Measurements from ENCODE around the gene MYO1D. TPM values are rescaled to one million over a fixed set of nuclear protein-coding genes. Genes with fewer than 3 reads are reported as not detected.
A peak's percentile ranks its signal among the peaks of the same experiment; 100 is the strongest.

MYO1D gene
- total and polyA plus RNA-seq, 4 donors, result 4.5 to 22.9 (median 13.3) TPM

DNA sequence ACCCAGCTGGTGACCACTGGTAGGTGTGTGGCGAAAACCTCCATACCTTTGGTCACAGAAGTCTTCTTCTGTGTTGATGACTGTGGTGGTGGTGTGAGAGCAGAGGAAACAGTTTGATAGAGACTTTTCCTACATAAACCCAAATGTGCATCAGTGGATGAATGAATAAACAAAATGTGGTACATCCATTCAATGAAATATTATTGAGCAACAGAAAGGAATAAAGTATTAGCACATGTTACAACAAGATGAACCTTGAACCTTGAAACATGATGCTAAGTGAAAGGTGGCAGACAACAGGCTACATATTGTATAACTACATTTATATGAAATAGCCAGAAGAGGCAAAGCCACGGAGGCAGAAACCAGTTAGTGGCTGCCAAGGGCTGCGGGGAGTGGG, 374.9 kb downstream of the MYO1D start:
- H3K36me3 ChIP-seq (ENCODE audit: control insufficient read depth in 4 of 4, insufficient read depth in 3 of 4, low read depth in 1 of 4, low read length in 3 of 4), result no peaks in the 10 kb centered on the region
- no peak overlapping the region for H3K9ac ChIP-seq (ENCODE audit: low read depth in 1 of 2, low read length in 2 of 2)
- H3K27ac ChIP-seq (ENCODE audit: low read depth in 1 of 2, low read length in 2 of 2), result no peak overlapping the region
- H3K27me3 ChIP-seq (ENCODE audit: control insufficient read depth in 4 of 4, insufficient read depth in 4 of 4, low read length in 3 of 4), result no peaks in the 10 kb centered on the region
- TF ChIP-seq, protein P1, sequence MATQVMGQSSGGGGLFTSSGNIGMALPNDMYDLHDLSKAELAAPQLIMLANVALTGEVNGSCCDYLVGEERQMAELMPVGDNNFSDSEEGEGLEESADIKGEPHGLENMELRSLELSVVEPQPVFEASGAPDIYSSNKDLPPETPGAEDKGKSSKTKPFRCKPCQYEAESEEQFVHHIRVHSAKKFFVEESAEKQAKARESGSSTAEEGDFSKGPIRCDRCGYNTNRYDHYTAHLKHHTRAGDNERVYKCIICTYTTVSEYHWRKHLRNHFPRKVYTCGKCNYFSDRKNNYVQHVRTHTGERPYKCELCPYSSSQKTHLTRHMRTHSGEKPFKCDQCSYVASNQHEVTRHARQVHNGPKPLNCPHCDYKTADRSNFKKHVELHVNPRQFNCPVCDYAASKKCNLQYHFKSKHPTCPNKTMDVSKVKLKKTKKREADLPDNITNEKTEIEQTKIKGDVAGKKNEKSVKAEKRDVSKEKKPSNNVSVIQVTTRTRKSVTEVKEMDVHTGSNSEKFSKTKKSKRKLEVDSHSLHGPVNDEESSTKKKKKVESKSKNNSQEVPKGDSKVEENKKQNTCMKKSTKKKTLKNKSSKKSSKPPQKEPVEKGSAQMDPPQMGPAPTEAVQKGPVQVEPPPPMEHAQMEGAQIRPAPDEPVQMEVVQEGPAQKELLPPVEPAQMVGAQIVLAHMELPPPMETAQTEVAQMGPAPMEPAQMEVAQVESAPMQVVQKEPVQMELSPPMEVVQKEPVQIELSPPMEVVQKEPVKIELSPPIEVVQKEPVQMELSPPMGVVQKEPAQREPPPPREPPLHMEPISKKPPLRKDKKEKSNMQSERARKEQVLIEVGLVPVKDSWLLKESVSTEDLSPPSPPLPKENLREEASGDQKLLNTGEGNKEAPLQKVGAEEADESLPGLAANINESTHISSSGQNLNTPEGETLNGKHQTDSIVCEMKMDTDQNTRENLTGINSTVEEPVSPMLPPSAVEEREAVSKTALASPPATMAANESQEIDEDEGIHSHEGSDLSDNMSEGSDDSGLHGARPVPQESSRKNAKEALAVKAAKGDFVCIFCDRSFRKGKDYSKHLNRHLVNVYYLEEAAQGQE (IDR thresholded peaks at IDR 0.05), result no peak
- no peak for TF ChIP-seq RXRA (IDR thresholded peaks at IDR 0.05)
- peak in 1 of 2 donors; percentile 9 for TF ChIP-seq HNF4A (conservative IDR thresholded peaks at IDR 0.05)
- TF ChIP-seq FOXA1 (IDR thresholded peaks at IDR 0.05), result no peak
- TF ChIP-seq FOXA2 (IDR thresholded peaks at IDR 0.05), result no peak
- no peak for TF ChIP-seq YY1 (IDR thresholded peaks at IDR 0.05)
- no peak for TF ChIP-seq TAF1 (conservative IDR thresholded peaks at IDR 0.05)
- no peaks in the 10 kb centered on the region for H3K9me3 ChIP-seq (ENCODE audit: control insufficient read depth in 4 of 4, low read length in 3 of 4)
- no peak for DNase-seq (ENCODE audit: low spot score)
- no peak overlapping the region for H3K4me3 ChIP-seq (ENCODE audit: low read depth in 1 of 3, low read length in 3 of 3)
- H3K4me1 ChIP-seq (ENCODE audit: control insufficient read depth in 4 of 4, insufficient read depth in 4 of 4, low read length in 3 of 4), result no peaks in the 10 kb centered on the region
- WGBS, result 98% methylated on average over 3 of the region's 3 CpGs

DNA sequence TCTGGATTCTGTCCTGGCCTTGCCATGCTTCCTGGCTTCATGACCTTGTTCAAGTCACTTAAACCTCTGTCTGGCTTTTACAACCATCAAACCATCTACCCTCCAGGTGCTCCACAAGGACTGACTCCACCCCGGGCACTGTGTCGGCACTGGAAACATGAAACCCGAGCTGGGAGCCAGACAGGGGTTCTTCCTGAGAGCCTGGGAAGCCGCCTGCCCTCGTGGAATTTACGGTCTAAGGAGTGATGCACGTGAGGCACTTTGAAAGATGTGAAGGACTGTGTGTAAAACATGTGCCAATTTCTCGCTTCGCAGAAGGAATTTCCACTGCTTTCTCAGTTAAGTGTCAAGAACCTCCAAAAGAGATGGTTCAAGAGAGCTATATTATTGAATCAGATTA, 378.5 kb downstream of the MYO1D start:
- no peak overlapping the region for H3K27ac ChIP-seq (ENCODE audit: low read depth in 1 of 2, low read length in 2 of 2)
- H3K4me3 ChIP-seq (ENCODE audit: low read depth in 1 of 3, low read length in 3 of 3), result no peak overlapping the region
- H3K9ac ChIP-seq (ENCODE audit: low read depth in 1 of 2, low read length in 2 of 2), result no peak overlapping the region
- no peaks in the 10 kb centered on the region for H3K27me3 ChIP-seq (ENCODE audit: control insufficient read depth in 4 of 4, insufficient read depth in 4 of 4, low read length in 3 of 4)
- TF ChIP-seq, protein P2, sequence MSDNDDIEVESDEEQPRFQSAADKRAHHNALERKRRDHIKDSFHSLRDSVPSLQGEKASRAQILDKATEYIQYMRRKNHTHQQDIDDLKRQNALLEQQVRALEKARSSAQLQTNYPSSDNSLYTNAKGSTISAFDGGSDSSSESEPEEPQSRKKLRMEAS (IDR thresholded peaks at IDR 0.05), result no peak
- no peak for TF ChIP-seq TAF1 (conservative IDR thresholded peaks at IDR 0.05)
- TF ChIP-seq EGR1 (IDR thresholded peaks at IDR 0.05; ENCODE audit: low read depth in 2 of 2), result no peak
- TF ChIP-seq, protein P3, sequence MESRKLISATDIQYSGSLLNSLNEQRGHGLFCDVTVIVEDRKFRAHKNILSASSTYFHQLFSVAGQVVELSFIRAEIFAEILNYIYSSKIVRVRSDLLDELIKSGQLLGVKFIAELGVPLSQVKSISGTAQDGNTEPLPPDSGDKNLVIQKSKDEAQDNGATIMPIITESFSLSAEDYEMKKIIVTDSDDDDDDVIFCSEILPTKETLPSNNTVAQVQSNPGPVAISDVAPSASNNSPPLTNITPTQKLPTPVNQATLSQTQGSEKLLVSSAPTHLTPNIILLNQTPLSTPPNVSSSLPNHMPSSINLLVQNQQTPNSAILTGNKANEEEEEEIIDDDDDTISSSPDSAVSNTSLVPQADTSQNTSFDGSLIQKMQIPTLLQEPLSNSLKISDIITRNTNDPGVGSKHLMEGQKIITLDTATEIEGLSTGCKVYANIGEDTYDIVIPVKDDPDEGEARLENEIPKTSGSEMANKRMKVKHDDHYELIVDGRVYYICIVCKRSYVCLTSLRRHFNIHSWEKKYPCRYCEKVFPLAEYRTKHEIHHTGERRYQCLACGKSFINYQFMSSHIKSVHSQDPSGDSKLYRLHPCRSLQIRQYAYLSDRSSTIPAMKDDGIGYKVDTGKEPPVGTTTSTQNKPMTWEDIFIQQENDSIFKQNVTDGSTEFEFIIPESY (IDR thresholded peaks at IDR 0.05), result no peak
- TF ChIP-seq HNF4A (conservative IDR thresholded peaks at IDR 0.05), result no peak
- no peak for TF ChIP-seq HNF4G (IDR thresholded peaks at IDR 0.05)
- TF ChIP-seq, protein P4, sequence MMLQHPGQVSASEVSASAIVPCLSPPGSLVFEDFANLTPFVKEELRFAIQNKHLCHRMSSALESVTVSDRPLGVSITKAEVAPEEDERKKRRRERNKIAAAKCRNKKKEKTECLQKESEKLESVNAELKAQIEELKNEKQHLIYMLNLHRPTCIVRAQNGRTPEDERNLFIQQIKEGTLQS (IDR thresholded peaks at IDR 0.05), result no peak
- no peak for TF ChIP-seq NR2F2 (IDR thresholded peaks at IDR 0.05)
- TF ChIP-seq RXRA (IDR thresholded peaks at IDR 0.05), result no peak
- no peak for TF ChIP-seq SP1 (IDR thresholded peaks at IDR 0.05)
- TF ChIP-seq GABPA (IDR thresholded peaks at IDR 0.05 in 1 of 2, conservative IDR thresholded peaks at IDR 0.05 in 1 of 2), result no peak
- TF ChIP-seq, protein P5, sequence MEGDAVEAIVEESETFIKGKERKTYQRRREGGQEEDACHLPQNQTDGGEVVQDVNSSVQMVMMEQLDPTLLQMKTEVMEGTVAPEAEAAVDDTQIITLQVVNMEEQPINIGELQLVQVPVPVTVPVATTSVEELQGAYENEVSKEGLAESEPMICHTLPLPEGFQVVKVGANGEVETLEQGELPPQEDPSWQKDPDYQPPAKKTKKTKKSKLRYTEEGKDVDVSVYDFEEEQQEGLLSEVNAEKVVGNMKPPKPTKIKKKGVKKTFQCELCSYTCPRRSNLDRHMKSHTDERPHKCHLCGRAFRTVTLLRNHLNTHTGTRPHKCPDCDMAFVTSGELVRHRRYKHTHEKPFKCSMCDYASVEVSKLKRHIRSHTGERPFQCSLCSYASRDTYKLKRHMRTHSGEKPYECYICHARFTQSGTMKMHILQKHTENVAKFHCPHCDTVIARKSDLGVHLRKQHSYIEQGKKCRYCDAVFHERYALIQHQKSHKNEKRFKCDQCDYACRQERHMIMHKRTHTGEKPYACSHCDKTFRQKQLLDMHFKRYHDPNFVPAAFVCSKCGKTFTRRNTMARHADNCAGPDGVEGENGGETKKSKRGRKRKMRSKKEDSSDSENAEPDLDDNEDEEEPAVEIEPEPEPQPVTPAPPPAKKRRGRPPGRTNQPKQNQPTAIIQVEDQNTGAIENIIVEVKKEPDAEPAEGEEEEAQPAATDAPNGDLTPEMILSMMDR (IDR thresholded peaks at IDR 0.05; ENCODE audit: low read depth, low read length, missing input control), result no peak
- TF ChIP-seq, protein P1 (IDR thresholded peaks at IDR 0.05), result no peak
- no peak for TF ChIP-seq RAD21 (IDR thresholded peaks at IDR 0.05)
- no peak for TF ChIP-seq YY1 (IDR thresholded peaks at IDR 0.05)
- H3K36me3 ChIP-seq (ENCODE audit: control insufficient read depth in 4 of 4, insufficient read depth in 3 of 4, low read depth in 1 of 4, low read length in 3 of 4), result no peaks in the 10 kb centered on the region
- no peak for DNase-seq (ENCODE audit: low spot score)
- no peaks in the 10 kb centered on the region for H3K9me3 ChIP-seq (ENCODE audit: control insufficient read depth in 4 of 4, low read length in 3 of 4)
- 91% methylated on average over 9 of the region's 9 CpGs for WGBS
- H3K4me1 ChIP-seq (ENCODE audit: control insufficient read depth in 4 of 4, insufficient read depth in 4 of 4, low read length in 3 of 4), result peaks cover 0 to 6% (median 1%) of the 10 kb centered on the region in 4 donors

All from liver (tissue), 9 donors.